Measurements from ENCODE around the gene SYPL1. TPM values are rescaled to one million over a fixed set of nuclear protein-coding genes. Genes with fewer than 3 reads are reported as not detected.

SYPL1 gene
- total RNA-seq, 1 experiment from 2014 or later: 78.0 TPM

DNA sequence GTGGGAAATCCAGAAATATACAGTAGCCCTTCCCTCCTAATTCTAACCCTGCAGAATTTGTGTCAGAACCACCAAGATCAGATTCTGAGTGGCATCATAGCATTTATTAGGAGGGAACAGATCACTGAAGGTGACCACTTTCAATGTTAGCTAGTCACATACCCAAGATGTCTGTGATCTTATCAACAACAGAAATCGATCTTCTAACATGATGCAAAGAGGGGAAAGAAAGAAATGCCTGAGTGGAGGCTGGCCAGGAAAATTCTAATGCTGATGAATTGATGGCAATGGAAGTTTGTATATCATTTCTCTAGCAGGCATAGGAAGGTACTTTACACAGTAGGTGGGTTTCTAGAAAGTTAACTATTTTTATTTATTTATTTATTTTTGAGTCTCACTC lies 10.6 kb upstream of the SYPL1 start:
- Histone ChIP-seq H3K9ac (ENCODE audit: low read length) (no peak overlapping the region), H3K4me3 (replicated peaks in 1 of 2; ENCODE audit: low read depth in 1 of 2, low read length in 2 of 2) (no peak overlapping the region), H2AFZ (ENCODE audit: low read depth, low read length, poor library complexity, severe bottlenecking) (no peak overlapping the region), H3K36me3 (ENCODE audit: control insufficient read depth in 1 of 2, insufficient read depth in 2 of 2, low read length in 2 of 2) (no peaks in the 10 kb centered on the region), H3K4me2 (ENCODE audit: low read length) (no peak overlapping the region), H4K20me1 (ENCODE audit: insufficient read depth) (no peaks in the 10 kb centered on the region), H3K79me2 (ENCODE audit: insufficient read depth, low read length) (no peaks in the 10 kb centered on the region), H3K9me2 (ENCODE audit: insufficient read depth) (no peaks in the 10 kb centered on the region), H3K27ac (ENCODE audit: low read depth, low read length) (no peak overlapping the region), H3K27me3 (ENCODE audit: insufficient read depth, low read length) (no peaks in the 10 kb centered on the region), H3K4me1 (ENCODE audit: control insufficient read depth in 1 of 2, insufficient read depth in 2 of 2, low read length in 2 of 2) (peaks cover 0 to 9% of the 10 kb centered on the region in 2 experiments; a peak in 2 of 4 replicates), H3K9me3 (ENCODE audit: control insufficient read depth in 1 of 2, insufficient read depth in 1 of 2, low read depth in 1 of 2, low read length in 2 of 2) (no peaks in the 10 kb centered on the region)
- no TSS peak for BruUV-seq (replicated peaks)
- intact Hi-C loops (cut with micrococcal nuclease): no loop called here
- POLR2A ChIA-PET: no interaction called here
- DNase-seq (ENCODE audit: low read depth, low spot score) (no peak), ATAC-seq (no peak)
- RAD21 ChIA-PET (ENCODE audit: low non-redundant PET in 1 of 2, low total read pairs in 2 of 2, uncharacterized antibody in 2 of 2, unreplicated experiment in 2 of 2): no interaction called here
- TF ChIP-seq, protein P1, sequence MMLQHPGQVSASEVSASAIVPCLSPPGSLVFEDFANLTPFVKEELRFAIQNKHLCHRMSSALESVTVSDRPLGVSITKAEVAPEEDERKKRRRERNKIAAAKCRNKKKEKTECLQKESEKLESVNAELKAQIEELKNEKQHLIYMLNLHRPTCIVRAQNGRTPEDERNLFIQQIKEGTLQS (IDR thresholded peaks at IDR 0.05): no peak
- TF ChIP-seq ZNF274 (IDR thresholded peaks at IDR 0.05; ENCODE audit: low read depth, low read length) (no peak), EGR1 (IDR thresholded peaks at IDR 0.05; ENCODE audit: low read depth) (no peak), RAD21 (IDR thresholded peaks at IDR 0.05; ENCODE audit: low read depth) (no peak), ZFX (IDR thresholded peaks at IDR 0.05) (no peak), POLR2A (IDR thresholded peaks at IDR 0.05; ENCODE audit: borderline replicate concordance, extremely low read depth, insufficient read depth, insufficient read length) (no peak), JUND (IDR thresholded peaks at IDR 0.05) (no peak), EZH2 (IDR thresholded peaks at IDR 0.05) (no peak), EZH2phosphoT487 (IDR thresholded peaks at IDR 0.05; ENCODE audit: borderline replicate concordance) (no peak), ELF1 (IDR thresholded peaks at IDR 0.05; ENCODE audit: borderline replicate concordance, low read depth) (no peak), CBX3 (IDR thresholded peaks at IDR 0.05; ENCODE audit: low read depth) (no peak), FOSL1 (IDR thresholded peaks at IDR 0.05; ENCODE audit: low read depth) (no peak), CEBPB (IDR thresholded peaks at IDR 0.05; ENCODE audit: low read depth) (no peak), TCF7L2 (IDR thresholded peaks at IDR 0.05; ENCODE audit: borderline replicate concordance, extremely low read depth, insufficient read depth, insufficient read length) (no peak)
- TF ChIP-seq, protein P2, sequence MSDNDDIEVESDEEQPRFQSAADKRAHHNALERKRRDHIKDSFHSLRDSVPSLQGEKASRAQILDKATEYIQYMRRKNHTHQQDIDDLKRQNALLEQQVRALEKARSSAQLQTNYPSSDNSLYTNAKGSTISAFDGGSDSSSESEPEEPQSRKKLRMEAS (IDR thresholded peaks at IDR 0.05): no peak
- CTCF ChIA-PET: no interaction called here

Measured in HCT116 (cell line).